Astrocyte (in vitro differentiated cells and primary cell): Measurements from ENCODE around the gene PMAIP1. TPM values are rescaled to one million over a fixed set of nuclear protein-coding genes. Genes with fewer than 3 reads are reported as not detected.
A peak's percentile ranks its signal among the peaks of the same experiment; 100 is the strongest.

Experiments
- DNase-seq: peaks from one replicate; pipeline ENCODE4 v3.0.0-alpha.2; 2010; ENCODE audit warnings: low read depth
- FAIRE-seq: peaks from 2 replicates; lab custom pipeline; 2011; peaks lifted over from hg19 to GRCh38; lab: Jason Lieb, UNC
- H2AFZ ChIP-seq: 2 replicates; pipeline ENCODE4 v1.6.0; 2012; ENCODE audit warnings: low read depth, low read length, inconsistent platforms
- H3K27ac ChIP-seq: 2 replicates; pipeline ENCODE4 v1.5.1; 2011; ENCODE audit warnings: low read depth, low read length, inconsistent platforms
- H3K27me3 ChIP-seq: 2 replicates; pipeline ENCODE4 v1.6.0; 2011; ENCODE audit warnings: low read length, inconsistent platforms; ENCODE audit not compliant: insufficient read depth
- H3K36me3 ChIP-seq: 2 replicates; pipeline ENCODE4 v1.5.1; 2011; ENCODE audit warnings: low read length, inconsistent platforms; ENCODE audit not compliant: insufficient read depth
- H3K4me1 ChIP-seq: 2 replicates; pipeline ENCODE4 v1.5.1; 2011; ENCODE audit warnings: low read length, inconsistent platforms; ENCODE audit not compliant: insufficient read depth
- H3K4me2 ChIP-seq: 2 replicates; pipeline ENCODE4 v1.6.0; 2012; ENCODE audit warnings: low read length, inconsistent platforms
- H3K4me3 ChIP-seq: 2 replicates; pipeline ENCODE4 v1.5.1; 2011; ENCODE audit warnings: low read depth, mild to moderate bottlenecking, low read length, inconsistent platforms; ENCODE audit not compliant: insufficient read depth
- H3K79me2 ChIP-seq: 2 replicates; pipeline ENCODE4 v1.6.0; 2012; ENCODE audit warnings: mild to moderate bottlenecking, low read length, inconsistent platforms; ENCODE audit not compliant: insufficient read depth
- H3K9ac ChIP-seq: 2 replicates; pipeline ENCODE4 v1.6.0; 2012; ENCODE audit warnings: mild to moderate bottlenecking, low read length, inconsistent platforms
- H3K9me3 ChIP-seq: 2 replicates; pipeline ENCODE4 v1.5.1; 2012; ENCODE audit warnings: low read depth, mild to moderate bottlenecking, low read length, inconsistent platforms; ENCODE audit not compliant: insufficient read depth
- H4K20me1 ChIP-seq: 2 replicates; pipeline ENCODE4 v1.6.0; 2012; ENCODE audit warnings: low read length, inconsistent platforms; ENCODE audit not compliant: insufficient read depth
- H3K27ac Mint-ChIP-seq: one replicate; pipeline ENCODE4 v1.8.0; 2021; ENCODE audit warnings: mild to moderate bottlenecking, mixed read lengths; ENCODE audit not compliant: unreplicated experiment
- H3K27me3 Mint-ChIP-seq: one replicate; pipeline ENCODE4 v1.8.0; 2021; ENCODE audit warnings: low read depth, mixed read lengths; ENCODE audit not compliant: unreplicated experiment
- H3K36me3 Mint-ChIP-seq: one replicate; pipeline ENCODE4 v1.8.0; 2021; ENCODE audit warnings: low read depth, mixed read lengths; ENCODE audit not compliant: unreplicated experiment
- H3K4me1 Mint-ChIP-seq: one replicate; pipeline ENCODE4 v1.8.0; 2021; ENCODE audit warnings: low read depth, mixed read lengths; ENCODE audit not compliant: unreplicated experiment
- H3K4me3 Mint-ChIP-seq: one replicate; pipeline ENCODE4 v1.8.0; 2021; ENCODE audit warnings: mild to moderate bottlenecking, moderate library complexity, mixed read lengths; ENCODE audit not compliant: unreplicated experiment
- H3K9me3 Mint-ChIP-seq: one replicate; pipeline ENCODE4 v1.8.0; 2021; ENCODE audit warnings: mild to moderate bottlenecking, mixed read lengths; ENCODE audit not compliant: unreplicated experiment
- EZH2 ChIP-seq: IDR thresholded peaks from 2 replicates; pipeline ENCODE4 v1.6.1; 2012; ENCODE audit warnings: mild to moderate bottlenecking, low read length, inconsistent platforms; ENCODE audit not compliant: insufficient read depth
- total RNA-seq: library from RNA; stranded (reverse); gene quantifications from 2 replicates; pipeline ENCODE4 v1.2.1, GENCODE V29; 2021
- TF ChIP-seq, protein P1 (sequence below): IDR thresholded peaks from 2 replicates; pipeline ENCODE4 v1.5.1; 2011; ENCODE audit warnings: low read depth, mild to moderate bottlenecking, inconsistent platforms, low read length, moderate library complexity; ENCODE audit not compliant: insufficient read depth

PMAIP1 gene
- total RNA-seq, 1 donor from 2014 or later: 98.1 TPM

DNA sequence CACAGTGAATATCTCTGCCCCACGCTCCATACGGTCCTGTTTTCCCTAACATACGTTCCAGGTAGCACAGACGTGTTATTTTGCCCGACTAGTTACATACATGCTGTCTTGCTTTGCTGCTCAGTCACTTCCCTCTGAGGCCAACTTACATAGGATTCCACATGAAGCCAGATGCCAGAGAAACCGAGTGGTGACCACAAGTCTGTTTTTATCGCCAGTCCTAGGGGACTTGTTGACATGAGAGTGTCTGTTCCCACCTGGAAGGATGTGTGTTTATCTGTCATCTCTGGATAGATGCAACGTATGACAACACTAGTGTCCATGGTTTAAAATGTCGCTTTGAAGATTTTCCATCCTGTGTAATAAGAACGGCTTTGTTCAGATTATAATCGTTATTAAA is 32.6 kb downstream of the PMAIP1 start:
- Histone ChIP-seq H4K20me1 (no peaks in the 10 kb centered on the region), H3K4me2 (no peak overlapping the region), H3K9ac (no peak overlapping the region), H3K27ac (no peak overlapping the region), H3K79me2 (no peaks in the 10 kb centered on the region), H3K4me3 (no peak overlapping the region), H3K4me1 (no peaks in the 10 kb centered on the region), H3K9me3 (no peaks in the 10 kb centered on the region), H3K36me3 (no peaks in the 10 kb centered on the region), H3K27me3 (no peaks in the 10 kb centered on the region), H2AFZ (no peak overlapping the region)
- Mint-ChIP-seq H3K9me3 (no peaks in the 10 kb centered on the region), H3K4me3 (no peak overlapping the region), H3K27me3 (no peaks in the 10 kb centered on the region), H3K36me3 (no peaks in the 10 kb centered on the region), H3K27ac (no peak overlapping the region), H3K4me1 (no peaks in the 10 kb centered on the region)
- DNase-seq: no peak
- TF ChIP-seq, protein P1, sequence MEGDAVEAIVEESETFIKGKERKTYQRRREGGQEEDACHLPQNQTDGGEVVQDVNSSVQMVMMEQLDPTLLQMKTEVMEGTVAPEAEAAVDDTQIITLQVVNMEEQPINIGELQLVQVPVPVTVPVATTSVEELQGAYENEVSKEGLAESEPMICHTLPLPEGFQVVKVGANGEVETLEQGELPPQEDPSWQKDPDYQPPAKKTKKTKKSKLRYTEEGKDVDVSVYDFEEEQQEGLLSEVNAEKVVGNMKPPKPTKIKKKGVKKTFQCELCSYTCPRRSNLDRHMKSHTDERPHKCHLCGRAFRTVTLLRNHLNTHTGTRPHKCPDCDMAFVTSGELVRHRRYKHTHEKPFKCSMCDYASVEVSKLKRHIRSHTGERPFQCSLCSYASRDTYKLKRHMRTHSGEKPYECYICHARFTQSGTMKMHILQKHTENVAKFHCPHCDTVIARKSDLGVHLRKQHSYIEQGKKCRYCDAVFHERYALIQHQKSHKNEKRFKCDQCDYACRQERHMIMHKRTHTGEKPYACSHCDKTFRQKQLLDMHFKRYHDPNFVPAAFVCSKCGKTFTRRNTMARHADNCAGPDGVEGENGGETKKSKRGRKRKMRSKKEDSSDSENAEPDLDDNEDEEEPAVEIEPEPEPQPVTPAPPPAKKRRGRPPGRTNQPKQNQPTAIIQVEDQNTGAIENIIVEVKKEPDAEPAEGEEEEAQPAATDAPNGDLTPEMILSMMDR: no peak
- no peak for TF ChIP-seq EZH2
- no peak for FAIRE-seq

DNA sequence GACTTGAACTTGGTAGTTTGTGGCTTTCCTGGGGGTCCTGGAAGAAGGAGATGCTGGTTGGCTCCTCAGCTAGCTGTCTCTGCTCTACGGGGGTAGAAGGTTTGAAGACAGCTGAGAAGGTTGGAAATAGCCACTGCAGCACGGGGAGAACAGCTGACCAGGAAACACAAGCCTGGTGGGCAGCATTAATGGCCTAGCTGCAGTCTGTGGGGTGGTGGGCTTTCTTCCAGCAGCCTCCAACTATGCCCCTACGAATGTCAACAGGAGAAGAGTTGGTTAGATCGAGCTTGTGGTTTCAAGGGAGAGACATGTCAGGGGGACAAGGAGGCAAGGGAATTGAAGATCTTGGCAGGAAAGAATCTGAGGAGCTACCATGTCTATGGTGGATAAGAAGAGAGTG is 38.9 kb downstream of the PMAIP1 start:
- Histone ChIP-seq H4K20me1 (no peaks in the 10 kb centered on the region), H3K4me1 (peaks cover 3% of the 10 kb centered on the region), H3K9ac (no peak overlapping the region), H3K36me3 (no peaks in the 10 kb centered on the region), H3K4me2 (no peak overlapping the region), H3K27me3 (no peaks in the 10 kb centered on the region), H3K4me3 (no peak overlapping the region), H3K27ac (no peak overlapping the region), H2AFZ (peak overlapping the region; percentile 10), H3K79me2 (no peaks in the 10 kb centered on the region), H3K9me3 (no peaks in the 10 kb centered on the region)
- no peak overlapping the region for H3K4me3 Mint-ChIP-seq
- H3K9me3 Mint-ChIP-seq: no peaks in the 10 kb centered on the region
- no peak overlapping the region for H3K27ac Mint-ChIP-seq
- FAIRE-seq (no peak), DNase-seq (no peak)
- TF ChIP-seq, protein P1: no peak
- no peak for TF ChIP-seq EZH2
- H3K27me3 Mint-ChIP-seq: no peaks in the 10 kb centered on the region
- no peaks in the 10 kb centered on the region for H3K4me1 Mint-ChIP-seq
- H3K36me3 Mint-ChIP-seq: no peaks in the 10 kb centered on the region

DNA sequence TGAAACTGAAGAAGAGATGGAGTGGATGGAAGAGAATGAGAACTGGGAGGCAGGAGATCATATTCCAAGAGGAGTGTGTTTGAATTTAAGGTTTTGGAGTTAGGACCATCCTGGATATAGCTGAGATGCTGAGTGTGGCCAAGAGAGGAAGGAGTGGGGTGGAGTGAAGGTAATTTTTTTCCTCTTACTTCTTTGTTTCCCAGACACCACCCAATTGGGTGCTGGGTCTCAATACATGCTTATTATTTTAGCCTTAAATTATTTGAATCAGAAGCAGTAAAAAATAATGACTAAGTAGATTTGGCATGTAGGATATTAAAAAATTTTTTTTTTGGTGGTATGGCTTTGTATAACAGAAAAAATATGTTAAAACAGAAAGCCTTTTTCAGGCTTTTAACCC is 39.3 kb downstream of the PMAIP1 start:
- Histone ChIP-seq H3K27me3 (no peaks in the 10 kb centered on the region), H3K27ac (no peak overlapping the region), H3K79me2 (no peaks in the 10 kb centered on the region), H3K36me3 (no peaks in the 10 kb centered on the region), H4K20me1 (no peaks in the 10 kb centered on the region), H3K4me2 (no peak overlapping the region), H3K9ac (no peak overlapping the region), H3K4me3 (no peak overlapping the region), H2AFZ (peak overlapping the region; percentile 10), H3K9me3 (no peaks in the 10 kb centered on the region), H3K4me1 (peaks cover 3% of the 10 kb centered on the region)
- no peaks in the 10 kb centered on the region for H3K27me3 Mint-ChIP-seq
- H3K27ac Mint-ChIP-seq: no peak overlapping the region
- no peaks in the 10 kb centered on the region for H3K9me3 Mint-ChIP-seq
- FAIRE-seq (no peak), DNase-seq (no peak)
- TF ChIP-seq, protein P1: no peak
- no peak for TF ChIP-seq EZH2
- no peaks in the 10 kb centered on the region for H3K4me1 Mint-ChIP-seq
- H3K4me3 Mint-ChIP-seq: no peak overlapping the region
- H3K36me3 Mint-ChIP-seq: no peaks in the 10 kb centered on the region
